Motor neuron (in vitro differentiated cells): ENCODE data around the gene TMCC1. TPM values are rescaled to one million over a fixed set of nuclear protein-coding genes. Genes with fewer than 3 reads are reported as not detected.
"Not testable (repeated sequence)": the region's sequence is repeated elsewhere in the genome, so short reads cannot be mapped to it uniquely, and the experiment has no call there.

ENCODE experiments used
- ATAC-seq, 8 experiments: fragments of 200-7000 bp; cut with Tn5 transposase; replicated peaks in 6 of 8; 2 replicates each; pipeline ENCODE4 v1.8.0; 2021; ENCODE audit warnings: mild to moderate bottlenecking in 8 of 8, moderate library complexity in 8 of 8
- H3K27ac ChIP-seq, 2 donors: fragments of 250-450 bp; sonication (Bioruptor Pico); 2 replicates each; pipeline ENCODE4 v1.9.0; 2021; ENCODE audit warnings: antibody characterized with exemption in 2 of 2, mild to moderate bottlenecking in 2 of 2, moderate library complexity in 1 of 2
- H3K4me1 ChIP-seq, 2 donors: fragments of 250-450 bp; sonication (Bioruptor Pico); replicated peaks in 1 of 2; 2 replicates each; pipeline ENCODE4 v1.6.1; 2021; ENCODE audit warnings: antibody characterized with exemption in 2 of 2, mild to moderate bottlenecking in 2 of 2, moderate library complexity in 1 of 2
- H3K4me3 ChIP-seq, 5 donors: fragments of 250-450 bp; sonication (Bioruptor Pico); 2 replicates each; pipeline ENCODE4 v1.9.0; 2021; ENCODE audit warnings: antibody characterized with exemption in 5 of 5, mild to moderate bottlenecking in 5 of 5, moderate library complexity in 4 of 5
- WGBS, 10 experiments: fragments of 450-650 bp; shearing (Covaris generic); methylation state at CpG; one replicate each; pipeline ENCODE4 v1.0.0; 2022; 5-methylcytosine and 5-hydroxymethylcytosine counted together
- in situ Hi-C, 9 experiments: fragments of 400-800 bp; cut with MboI; loops; one replicate each; pipeline ENCODE4 v1.15.0; 2021; ENCODE audit warnings: low sequenced_read_pairs in 9 of 9, low pct_unique_long_range_greater_than_20kb in 2 of 9; ENCODE audit not compliant: unreplicated experiment in 9 of 9
- total RNA-seq, 8 experiments: library from RNA; unstranded; fragments of 300-600 nt; gene quantifications; 2 replicates each; pipeline versions ENCODE4 v1.2.3 to v1.2.4, GENCODE V29; 2022

The TMCC1 gene
- total RNA-seq, 8 experiments from 2014 or later: 20.0 to 53.2 (median 33.8) TPM

DNA sequence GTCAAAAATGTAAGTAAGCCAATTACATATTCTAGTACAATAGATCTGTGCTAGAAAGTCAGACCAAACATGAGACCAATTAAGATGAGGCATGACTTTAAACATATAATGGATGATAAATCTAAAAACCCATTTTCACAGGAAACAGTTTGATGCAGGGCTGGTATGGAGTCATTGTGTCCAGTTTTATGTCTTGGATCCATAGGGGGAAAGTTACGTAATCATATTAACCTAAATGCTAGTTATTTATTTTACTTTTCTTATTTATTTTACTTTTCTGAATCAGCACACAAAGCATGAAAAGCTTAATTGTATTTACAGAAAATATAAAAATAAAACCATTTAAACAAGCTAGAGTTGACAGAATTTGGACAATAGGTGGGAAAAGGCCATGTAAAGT is 26.3 kb upstream of the TMCC1 start:
- 93 to 100% (median 100%) methylated on average over 1 of the region's 1 CpG; no CpG with 5 or more reads in 2 of the 10 experiments for WGBS, 10 experiments
- H3K4me1 ChIP-seq: no peaks in the 10 kb centered on the region
- in situ Hi-C loops: loop anchor here in 1 of 9 experiments (25.0 kb wide), 1 partner anchor 433 kb away; no protein-coding TSS in a partner anchor
- H3K27ac ChIP-seq: no peak overlapping the region
- ATAC-seq: no peak
- H3K4me3 ChIP-seq: no peak overlapping the region

DNA sequence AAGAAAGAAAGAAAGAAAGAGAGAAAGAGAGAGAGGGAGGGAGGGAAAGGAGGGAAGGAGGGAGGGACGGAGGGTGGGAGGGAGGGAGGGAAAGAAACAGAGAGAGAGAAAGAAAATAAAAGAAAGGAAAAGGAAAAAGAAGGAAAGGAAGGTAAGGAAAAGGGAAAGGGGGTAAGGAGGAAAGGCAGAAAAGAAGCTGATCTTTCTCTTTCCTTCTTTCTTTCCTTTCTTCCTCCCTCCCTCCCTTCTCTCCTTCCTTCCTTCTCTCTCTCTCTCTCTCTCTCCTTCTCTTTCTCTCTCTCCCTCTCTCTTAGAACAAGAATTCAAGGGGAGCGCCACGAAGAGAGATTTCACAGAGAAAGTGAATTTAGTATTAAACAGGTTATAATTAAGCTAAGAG is 25.8 kb upstream of the TMCC1 start:
- 20 to 92% (median 83%) methylated on average over 1 to 2 of the region's 3 CpGs; no CpG with 5 or more reads in 4 of the 10 experiments for WGBS, 10 experiments
- ATAC-seq: no peak
- Histone ChIP-seq H3K27ac (no peak overlapping the region), H3K4me1 (no peaks in the 10 kb centered on the region), H3K4me3 (no peak overlapping the region)
- in situ Hi-C loops: loop anchor here in 1 of 9 experiments (25.0 kb wide), 1 partner anchor 432 kb away; no protein-coding TSS in a partner anchor

DNA sequence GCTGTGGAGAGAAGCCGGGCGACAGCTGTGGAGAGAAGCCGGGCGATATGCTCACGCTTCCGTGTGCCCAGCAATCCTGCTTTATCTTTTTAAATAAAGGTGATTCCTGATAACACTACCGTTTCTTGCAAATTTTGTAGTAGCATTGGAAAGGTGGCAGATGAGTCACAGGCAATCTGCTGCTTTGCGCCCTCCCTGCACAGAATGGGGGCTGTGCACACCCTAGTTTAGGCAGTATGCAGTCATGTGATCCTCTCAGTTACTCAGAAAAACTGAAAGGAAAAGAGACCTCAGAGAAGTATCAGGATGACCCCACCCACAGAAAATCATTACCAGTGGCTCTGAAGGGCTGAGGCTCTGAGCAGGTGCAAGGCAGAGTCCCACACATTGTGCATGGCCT is 24.9 kb upstream of the TMCC1 start:
- WGBS, 10 experiments: 76 to 100% (median 93%) methylated on average over 1 to 6 of the region's 8 CpGs; no CpG with 5 or more reads in 3 of the 10 experiments
- in situ Hi-C loops: loop anchor here in 1 of 9 experiments (25.0 kb wide), 1 partner anchor 431 kb away; no protein-coding TSS in a partner anchor
- Histone ChIP-seq H3K27ac (no peak overlapping the region), H3K4me3 (no peak overlapping the region), H3K4me1 (no peaks in the 10 kb centered on the region)
- ATAC-seq: no peak

DNA sequence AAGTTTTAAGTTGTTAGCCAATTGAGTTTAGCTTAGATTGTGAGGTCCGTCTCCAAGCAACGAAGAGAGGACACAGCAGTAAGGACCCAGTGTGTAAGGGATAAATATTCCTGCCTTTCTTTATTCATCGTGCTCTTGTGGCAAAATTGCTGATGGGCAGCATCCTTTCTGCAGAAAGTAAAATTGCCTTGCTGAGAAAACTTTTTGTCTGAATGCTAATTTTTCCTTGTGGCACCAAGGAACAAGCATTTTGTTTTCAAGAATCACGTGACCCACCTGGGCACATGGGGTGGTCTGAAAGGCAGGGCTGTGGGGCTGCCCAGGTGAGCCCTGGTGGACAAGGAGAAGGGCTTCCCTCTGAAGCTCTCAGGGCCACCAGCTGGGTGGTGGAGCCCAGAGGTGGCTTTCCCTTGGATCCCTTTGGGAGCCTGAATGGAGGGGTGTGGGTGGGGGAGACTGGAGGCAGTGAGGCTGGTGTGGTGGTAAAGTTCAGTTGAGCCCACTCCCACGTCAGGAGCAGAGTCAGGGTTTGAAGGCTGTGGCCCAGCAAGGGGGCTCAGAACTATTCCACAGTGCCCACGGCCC is 24.0 kb upstream of the TMCC1 start:
- WGBS, 10 experiments: 28 to 97% (median 77%) methylated on average over 2 to 6 of the region's 6 CpGs; no CpG with 5 or more reads in 1 of the 10 experiments
- no peak overlapping the region for H3K4me3 ChIP-seq
- in situ Hi-C loops: loop anchor here in 1 of 9 experiments (25.0 kb wide), 1 partner anchor 430 kb away; no protein-coding TSS in a partner anchor
- H3K4me1 ChIP-seq: no peaks in the 10 kb centered on the region
- no peak for ATAC-seq
- no peak overlapping the region for H3K27ac ChIP-seq

DNA sequence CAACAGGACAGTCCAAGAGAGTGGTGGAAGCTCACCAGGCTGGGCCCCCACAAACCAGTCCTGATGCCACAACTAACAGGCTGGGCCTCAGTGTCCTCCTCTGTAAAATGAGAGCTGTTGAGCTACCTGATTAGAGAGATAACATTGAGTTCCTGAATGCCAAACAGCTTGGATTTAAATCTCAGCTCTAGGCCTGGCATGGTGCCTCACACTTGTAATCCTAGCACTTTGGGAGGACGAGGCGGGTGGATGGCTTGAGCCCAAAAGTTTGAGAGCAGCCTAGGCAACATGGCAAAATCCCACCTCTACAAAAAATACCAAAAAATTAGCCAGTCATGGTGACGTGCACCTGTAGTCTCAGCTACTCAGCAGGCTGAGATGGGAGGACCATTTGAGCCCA is 20.1 kb upstream of the TMCC1 start:
- in situ Hi-C loops: loop anchor here in 1 of 9 experiments (25.0 kb wide), 1 partner anchor 426 kb away; no protein-coding TSS in a partner anchor
- Histone ChIP-seq H3K4me1 (no peaks in the 10 kb centered on the region), H3K27ac (no peak overlapping the region), H3K4me3 (no peak overlapping the region)
- no peak for ATAC-seq
- WGBS, 10 experiments: 42 to 100% (median 80%) methylated on average over 1 to 3 of the region's 3 CpGs; no CpG with 5 or more reads in 3 of the 10 experiments

DNA sequence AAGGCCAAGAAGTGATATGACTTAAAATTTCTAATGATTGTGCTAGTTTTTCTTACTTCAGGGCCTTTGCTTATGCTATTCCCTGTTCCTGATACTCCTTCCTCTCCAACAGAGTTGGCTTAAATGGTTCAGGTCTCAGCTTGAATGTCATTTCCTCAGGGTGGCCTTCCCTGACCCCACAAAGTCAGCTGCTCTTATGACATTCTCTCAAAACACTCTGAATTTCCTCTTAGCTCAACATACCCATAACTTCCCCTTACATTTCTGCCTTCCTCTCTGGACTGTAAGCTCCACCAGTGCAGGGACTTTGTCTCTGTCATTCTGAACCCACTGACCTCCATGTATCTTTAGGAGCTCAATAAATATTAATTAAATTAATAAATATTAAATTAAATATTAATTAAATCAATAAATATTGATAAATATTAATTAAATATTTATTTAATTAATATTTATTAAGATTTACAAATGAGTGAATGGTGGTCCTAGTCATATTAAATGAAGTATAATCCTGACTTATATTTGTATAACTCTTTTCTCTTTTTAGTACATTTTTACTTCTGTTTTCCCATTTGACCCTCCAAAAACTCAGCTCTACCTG is 17.9 kb upstream of the TMCC1 start:
- no peak overlapping the region for H3K27ac ChIP-seq
- no peak overlapping the region for H3K4me3 ChIP-seq
- ATAC-seq: no peak
- H3K4me1 ChIP-seq: no peaks in the 10 kb centered on the region
- in situ Hi-C loops: loop anchor here in 1 of 9 experiments (25.0 kb wide), 1 partner anchor 424 kb away; no protein-coding TSS in a partner anchor

DNA sequence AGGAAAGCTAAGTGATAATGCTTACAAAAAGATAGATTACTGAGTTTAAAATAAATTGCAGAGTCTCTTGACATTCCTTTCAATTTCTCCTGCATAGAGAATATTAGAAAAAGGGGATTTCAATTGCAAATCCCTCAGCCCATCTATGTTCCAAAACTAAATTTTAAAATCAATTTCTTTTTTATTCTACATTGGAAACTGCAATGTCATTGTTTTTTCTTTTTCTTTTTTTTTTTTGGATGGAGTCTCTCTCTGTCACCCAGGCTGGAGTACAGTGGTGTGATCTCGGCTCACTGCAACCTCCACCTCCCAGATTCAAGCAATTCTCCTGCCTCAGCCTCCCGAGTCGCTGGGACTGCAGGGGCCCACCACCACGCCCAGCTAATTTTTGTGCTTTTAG is 15.7 kb upstream of the TMCC1 start:
- WGBS, 10 experiments: 79 to 100% (median 90%) methylated on average over 1 to 4 of the region's 4 CpGs; no CpG with 5 or more reads in 3 of the 10 experiments
- not testable (repeated sequence) for ATAC-seq, H3K27ac ChIP-seq, H3K4me1 ChIP-seq, H3K4me3 ChIP-seq
- in situ Hi-C loops: loop anchor here in 1 of 9 experiments (25.0 kb wide), 1 partner anchor 422 kb away; no protein-coding TSS in a partner anchor

DNA sequence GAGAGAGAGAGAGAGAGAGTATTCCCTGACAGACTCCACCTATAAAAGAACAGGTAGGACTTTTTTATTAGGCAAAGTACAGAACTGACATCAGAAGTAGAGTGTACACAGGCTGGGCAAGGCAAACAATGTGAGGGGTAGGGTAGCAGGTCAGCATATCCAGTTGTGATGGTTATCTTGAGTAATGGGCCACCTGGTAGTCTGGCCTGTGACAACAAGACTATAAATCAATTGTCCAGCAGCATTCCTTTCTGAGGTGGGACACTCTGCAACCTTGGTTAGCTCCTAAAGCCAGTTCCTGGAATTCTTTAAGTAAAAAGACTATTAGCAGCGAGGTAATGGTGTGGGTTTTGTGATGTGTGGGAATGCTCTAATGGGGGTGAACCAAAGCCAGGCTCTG is 14.9 kb upstream of the TMCC1 start:
- in situ Hi-C loops: loop anchor here in 1 of 9 experiments (25.0 kb wide), 1 partner anchor 421 kb away; no protein-coding TSS in a partner anchor
- H3K4me3 ChIP-seq: no peak overlapping the region
- peak in 2 of 8 experiments; percentile 58 to 64 for ATAC-seq
- no peak overlapping the region for H3K27ac ChIP-seq
- no peaks in the 10 kb centered on the region for H3K4me1 ChIP-seq
- WGBS, 10 experiments: 100% methylated on average over 1 of the region's 1 CpG; no CpG with 5 or more reads in 7 of the 10 experiments

DNA sequence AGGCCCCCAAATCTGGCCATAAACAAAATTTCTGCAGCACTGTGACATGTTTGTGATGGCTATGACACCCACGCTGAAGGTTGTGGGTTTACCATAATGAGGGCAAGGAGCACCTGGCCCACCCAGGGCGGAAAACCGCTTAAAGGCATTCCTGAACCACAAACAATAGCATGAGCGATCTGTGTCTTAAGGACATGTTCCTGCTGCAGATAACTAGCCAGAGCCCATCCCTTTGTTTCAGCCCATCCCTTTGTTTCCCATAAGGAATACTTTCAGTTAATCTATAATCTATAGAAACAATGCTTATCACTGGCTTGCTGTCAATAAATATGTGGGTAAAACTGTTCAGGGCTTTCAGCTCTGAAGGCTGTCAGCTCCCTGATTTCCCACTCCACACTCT is 7.8 kb upstream of the TMCC1 start:
- H3K4me1 ChIP-seq, H3K27ac ChIP-seq, H3K4me3 ChIP-seq, ATAC-seq: not testable (repeated sequence)
- in situ Hi-C loops: loop anchor here in 1 of 9 experiments (25.0 kb wide), 1 partner anchor 414 kb away; no protein-coding TSS in a partner anchor
- WGBS, 10 experiments: 86 to 100% (median 100%) methylated on average over 1 to 3 of the region's 4 CpGs; no CpG with 5 or more reads in 5 of the 10 experiments

DNA sequence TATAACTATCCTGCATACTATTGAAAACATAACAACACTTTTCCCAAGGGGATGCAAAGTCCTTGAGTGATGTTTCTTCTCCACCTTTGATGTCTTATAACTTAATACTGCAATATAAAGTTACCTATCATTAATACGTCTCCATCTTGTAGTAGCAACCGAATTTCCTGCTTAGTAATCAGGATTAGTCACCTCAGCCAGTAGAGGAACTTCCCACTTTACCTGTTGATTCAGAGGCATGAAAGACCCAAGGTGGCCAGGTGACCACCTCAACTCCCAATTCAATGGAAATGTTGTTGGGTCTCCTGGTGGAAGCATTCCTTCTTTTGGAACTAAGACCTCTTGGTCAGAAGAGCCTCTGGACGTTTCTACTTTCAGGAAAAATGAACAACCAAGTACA is 3.5 kb upstream of the TMCC1 start:
- 67 to 100% (median 80%) methylated on average over 1 to 3 of the region's 3 CpGs; no CpG with 5 or more reads in 3 of the 10 experiments for WGBS, 10 experiments
- no peak overlapping the region for H3K4me3 ChIP-seq
- in situ Hi-C loops: no loop called here
- no peak for ATAC-seq
- no peak overlapping the region for H3K27ac ChIP-seq
- H3K4me1 ChIP-seq: peaks cover 5 to 6% of the 10 kb centered on the region in 2 donors

DNA sequence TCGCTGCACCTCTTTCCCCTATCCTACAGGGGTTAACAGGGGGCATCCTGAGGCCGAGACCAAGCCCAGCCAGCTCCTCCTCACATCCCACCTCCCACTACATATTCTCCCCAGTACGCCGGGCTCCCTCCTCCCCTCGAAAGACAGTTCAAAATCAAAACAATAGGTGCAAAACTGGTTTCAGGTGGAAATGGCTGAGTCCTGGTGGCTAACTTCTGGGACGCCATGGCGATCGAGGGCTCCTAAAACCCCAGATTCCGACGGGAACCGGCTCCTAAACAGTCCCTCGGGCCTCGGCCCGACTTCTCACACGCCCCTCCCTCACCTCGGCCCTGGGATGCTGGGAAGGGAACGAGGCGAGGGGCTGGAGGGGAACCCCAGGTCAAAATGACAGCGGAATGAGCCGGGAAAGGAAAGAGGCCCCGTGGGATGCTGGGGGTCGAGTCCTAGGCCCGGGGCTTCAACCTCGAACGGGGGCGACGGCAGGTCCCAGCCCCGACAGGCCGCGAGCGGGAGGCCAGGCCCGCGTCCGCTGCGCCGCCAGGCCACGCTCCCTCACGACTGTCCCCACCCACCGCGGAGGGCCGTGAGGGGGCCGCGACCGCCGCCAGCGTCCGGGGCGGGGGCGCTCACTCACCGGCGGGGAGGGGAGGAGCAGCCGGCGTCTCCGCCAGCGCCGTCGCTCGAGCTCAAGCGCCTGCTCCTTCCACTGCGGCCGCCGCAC is 492 bp downstream of the TMCC1 start:
- in situ Hi-C loops: no loop called here
- H3K4me3 ChIP-seq: peak overlapping the region; percentile 54 to 92 (median 57)
- peak overlapping the region; percentile 90 to 93 for H3K27ac ChIP-seq
- peaks cover 18 to 26% of the 10 kb centered on the region in 2 donors for H3K4me1 ChIP-seq
- peak; percentile 70 to 87 (median 84) for ATAC-seq
- 0 to 8% (median 0%) methylated on average over 1 to 6 of the region's 62 CpGs; no CpG with 5 or more reads in 3 of the 10 experiments for WGBS, 10 experiments

DNA sequence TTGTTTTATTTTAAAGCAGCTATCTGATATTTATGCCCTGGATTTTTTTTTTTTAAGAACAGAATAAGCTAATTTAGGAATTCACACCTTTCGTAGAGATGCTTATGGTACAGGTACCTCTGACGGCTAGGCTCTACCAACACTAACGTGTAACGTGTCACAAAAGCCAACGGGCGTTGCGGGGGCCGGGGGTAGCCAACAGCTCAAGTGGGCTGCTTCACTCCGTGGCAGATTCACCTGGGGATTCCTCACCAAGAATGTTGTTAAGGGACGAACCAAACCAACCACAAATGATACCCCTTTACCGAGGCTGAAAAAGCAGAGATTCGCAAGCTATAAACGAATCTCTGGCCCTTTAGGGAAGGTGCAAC is 1.0 kb downstream of the TMCC1 start:
- no peak for ATAC-seq
- peak overlapping the region; percentile 54 to 92 (median 57) for H3K4me3 ChIP-seq
- peaks cover 18 to 26% of the 10 kb centered on the region in 2 donors for H3K4me1 ChIP-seq
- in situ Hi-C loops: no loop called here
- H3K27ac ChIP-seq: peak overlapping the region; percentile 90 to 93
- 0 to 17% (median 0%) methylated on average over 1 to 9 of the region's 13 CpGs; no CpG with 5 or more reads in 2 of the 10 experiments for WGBS, 10 experiments

DNA sequence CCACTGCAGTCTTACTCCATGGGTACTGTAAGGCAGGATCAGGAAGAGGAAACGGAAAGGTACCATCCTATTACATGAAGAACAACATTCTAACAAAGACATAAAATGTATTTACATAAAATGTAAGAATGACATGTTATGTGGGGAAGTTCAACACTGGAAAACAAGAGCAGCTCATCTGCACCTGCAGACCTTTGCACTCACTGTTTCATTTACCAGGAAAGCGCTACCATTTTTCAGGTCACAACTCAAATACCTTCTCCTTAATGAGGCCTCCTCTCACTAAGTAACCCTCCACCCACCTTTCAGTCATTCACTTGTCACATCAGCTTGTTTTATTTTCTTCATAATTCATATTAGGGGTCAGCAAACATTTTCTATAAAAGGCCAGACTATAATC is 2.6 kb downstream of the TMCC1 start:
- H3K4me1 ChIP-seq: peaks cover 18 to 26% of the 10 kb centered on the region in 2 donors
- no peak overlapping the region for H3K4me3 ChIP-seq
- no peak overlapping the region for H3K27ac ChIP-seq
- in situ Hi-C loops: no loop called here
- WGBS, 10 experiments: 83 to 100% (median 94%) methylated on average over 1 to 2 of the region's 2 CpGs; no CpG with 5 or more reads in 3 of the 10 experiments
- ATAC-seq: no peak
